ENCODE data around the gene CDS2. TPM values are rescaled to one million over a fixed set of nuclear protein-coding genes. Genes with fewer than 3 reads are reported as not detected.

The CDS2 gene
- total RNA-seq, 1 experiment from 2014 or later: 37.5 TPM

- Histone ChIP-seq H3K9me2 (ENCODE audit: insufficient read depth) (no peaks in the 10 kb centered on the region), H3K36me3 (ENCODE audit: control insufficient read depth in 1 of 2, insufficient read depth in 2 of 2, low read length in 2 of 2) (peaks cover 2 to 4% of the 10 kb centered on the region in 2 experiments; a peak in 3 of 4 replicates), H3K4me2 (ENCODE audit: low read length) (no peak overlapping the region), H3K4me1 (ENCODE audit: control insufficient read depth in 1 of 2, insufficient read depth in 2 of 2, low read length in 2 of 2) (peaks cover 0 to 5% of the 10 kb centered on the region in 2 experiments; a peak in 1 of 4 replicates), H3K27ac (ENCODE audit: low read depth, low read length) (no peak overlapping the region), H3K27me3 (ENCODE audit: insufficient read depth, low read length) (no peaks in the 10 kb centered on the region), H3K9ac (ENCODE audit: low read length) (no peak overlapping the region), H2AFZ (ENCODE audit: low read depth, low read length, poor library complexity, severe bottlenecking) (no peak overlapping the region), H3K79me2 (ENCODE audit: insufficient read depth, low read length) (no peaks in the 10 kb centered on the region), H4K20me1 (ENCODE audit: insufficient read depth) (no peaks in the 10 kb centered on the region), H3K4me3 (replicated peaks in 1 of 2; ENCODE audit: low read depth in 1 of 2, low read length in 2 of 2) (no peak overlapping the region), H3K9me3 (ENCODE audit: control insufficient read depth in 1 of 2, insufficient read depth in 1 of 2, low read depth in 1 of 2, low read length in 2 of 2) (no peaks in the 10 kb centered on the region)
- TF ChIP-seq EZH2 (IDR thresholded peaks at IDR 0.05): no peak
- no peak for ATAC-seq
- DNase-seq (ENCODE audit: low read depth, low spot score): no peak
- ChIA-PET CTCF (interaction anchor here (1.4 kb wide), 1 partner anchor 11 kb away, joined by 3 read pairs; no protein-coding TSS in a partner anchor), POLR2A (no interaction called here), RAD21 (ENCODE audit: low non-redundant PET in 1 of 2, low total read pairs in 2 of 2, uncharacterized antibody in 2 of 2, unreplicated experiment in 2 of 2) (no interaction called here)
- intact Hi-C loops (cut with micrococcal nuclease): no loop called here
- BruUV-seq (replicated peaks): no TSS peak
Measured at GRCh38 chr20:5181492-5181891, 54.7 kb downstream of the CDS2 start.

GRCh38 chr20:5181958-5182357 is 55.1 kb downstream of the CDS2 start:
- no peak overlapping the region for H3K4me3 ChIP-seq (replicated peaks in 1 of 2; ENCODE audit: low read depth in 1 of 2, low read length in 2 of 2)
- ChIA-PET RAD21 (ENCODE audit: low non-redundant PET in 1 of 2, low total read pairs in 2 of 2, uncharacterized antibody in 2 of 2, unreplicated experiment in 2 of 2) (no interaction called here), POLR2A (no interaction called here), CTCF (interaction anchor here (1.4 kb wide), 1 partner anchor 11 kb away, joined by 3 read pairs; no protein-coding TSS in a partner anchor)
- H3K36me3 ChIP-seq (ENCODE audit: control insufficient read depth in 1 of 2, insufficient read depth in 2 of 2, low read length in 2 of 2): peaks cover 2 to 4% of the 10 kb centered on the region in 2 experiments; a peak in 3 of 4 replicates
- no peak overlapping the region for H3K4me2 ChIP-seq (ENCODE audit: low read length)
- no peak overlapping the region for H3K9ac ChIP-seq (ENCODE audit: low read length)
- no peaks in the 10 kb centered on the region for H3K79me2 ChIP-seq (ENCODE audit: insufficient read depth, low read length)
- intact Hi-C loops (cut with micrococcal nuclease): no loop called here
- ATAC-seq: no peak
- H3K27me3 ChIP-seq (ENCODE audit: insufficient read depth, low read length): no peaks in the 10 kb centered on the region
- no peaks in the 10 kb centered on the region for H3K9me2 ChIP-seq (ENCODE audit: insufficient read depth)
- no peak for DNase-seq (ENCODE audit: low read depth, low spot score)
- H4K20me1 ChIP-seq (ENCODE audit: insufficient read depth): no peaks in the 10 kb centered on the region
- H2AFZ ChIP-seq (ENCODE audit: low read depth, low read length, poor library complexity, severe bottlenecking): no peak overlapping the region
- no peaks in the 10 kb centered on the region for H3K9me3 ChIP-seq (ENCODE audit: control insufficient read depth in 1 of 2, insufficient read depth in 1 of 2, low read depth in 1 of 2, low read length in 2 of 2)
- peaks cover 0 to 5% of the 10 kb centered on the region in 2 experiments; a peak in 1 of 4 replicates for H3K4me1 ChIP-seq (ENCODE audit: control insufficient read depth in 1 of 2, insufficient read depth in 2 of 2, low read length in 2 of 2)
- H3K27ac ChIP-seq (ENCODE audit: low read depth, low read length): no peak overlapping the region
- no TSS peak for BruUV-seq (replicated peaks)
- TF ChIP-seq RAD21 (IDR thresholded peaks at IDR 0.05; ENCODE audit: low read depth) (no peak), EZH2 (IDR thresholded peaks at IDR 0.05) (no peak), POLR2AphosphoS5 (IDR thresholded peaks at IDR 0.05; ENCODE audit: low read depth, low read length) (no peak), CEBPB (IDR thresholded peaks at IDR 0.05; ENCODE audit: low read depth) (no peak), YY1 (IDR thresholded peaks at IDR 0.05; ENCODE audit: extremely low read depth, insufficient replicate concordance, low read depth, low read length) (no peak), ZBTB33 (IDR thresholded peaks at IDR 0.05; ENCODE audit: extremely low read depth, insufficient replicate concordance, low read length) (no peak)
- TF ChIP-seq, protein P1, sequence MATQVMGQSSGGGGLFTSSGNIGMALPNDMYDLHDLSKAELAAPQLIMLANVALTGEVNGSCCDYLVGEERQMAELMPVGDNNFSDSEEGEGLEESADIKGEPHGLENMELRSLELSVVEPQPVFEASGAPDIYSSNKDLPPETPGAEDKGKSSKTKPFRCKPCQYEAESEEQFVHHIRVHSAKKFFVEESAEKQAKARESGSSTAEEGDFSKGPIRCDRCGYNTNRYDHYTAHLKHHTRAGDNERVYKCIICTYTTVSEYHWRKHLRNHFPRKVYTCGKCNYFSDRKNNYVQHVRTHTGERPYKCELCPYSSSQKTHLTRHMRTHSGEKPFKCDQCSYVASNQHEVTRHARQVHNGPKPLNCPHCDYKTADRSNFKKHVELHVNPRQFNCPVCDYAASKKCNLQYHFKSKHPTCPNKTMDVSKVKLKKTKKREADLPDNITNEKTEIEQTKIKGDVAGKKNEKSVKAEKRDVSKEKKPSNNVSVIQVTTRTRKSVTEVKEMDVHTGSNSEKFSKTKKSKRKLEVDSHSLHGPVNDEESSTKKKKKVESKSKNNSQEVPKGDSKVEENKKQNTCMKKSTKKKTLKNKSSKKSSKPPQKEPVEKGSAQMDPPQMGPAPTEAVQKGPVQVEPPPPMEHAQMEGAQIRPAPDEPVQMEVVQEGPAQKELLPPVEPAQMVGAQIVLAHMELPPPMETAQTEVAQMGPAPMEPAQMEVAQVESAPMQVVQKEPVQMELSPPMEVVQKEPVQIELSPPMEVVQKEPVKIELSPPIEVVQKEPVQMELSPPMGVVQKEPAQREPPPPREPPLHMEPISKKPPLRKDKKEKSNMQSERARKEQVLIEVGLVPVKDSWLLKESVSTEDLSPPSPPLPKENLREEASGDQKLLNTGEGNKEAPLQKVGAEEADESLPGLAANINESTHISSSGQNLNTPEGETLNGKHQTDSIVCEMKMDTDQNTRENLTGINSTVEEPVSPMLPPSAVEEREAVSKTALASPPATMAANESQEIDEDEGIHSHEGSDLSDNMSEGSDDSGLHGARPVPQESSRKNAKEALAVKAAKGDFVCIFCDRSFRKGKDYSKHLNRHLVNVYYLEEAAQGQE (IDR thresholded peaks at IDR 0.05; ENCODE audit: low read depth): no peak
- TF ChIP-seq, protein P2, sequence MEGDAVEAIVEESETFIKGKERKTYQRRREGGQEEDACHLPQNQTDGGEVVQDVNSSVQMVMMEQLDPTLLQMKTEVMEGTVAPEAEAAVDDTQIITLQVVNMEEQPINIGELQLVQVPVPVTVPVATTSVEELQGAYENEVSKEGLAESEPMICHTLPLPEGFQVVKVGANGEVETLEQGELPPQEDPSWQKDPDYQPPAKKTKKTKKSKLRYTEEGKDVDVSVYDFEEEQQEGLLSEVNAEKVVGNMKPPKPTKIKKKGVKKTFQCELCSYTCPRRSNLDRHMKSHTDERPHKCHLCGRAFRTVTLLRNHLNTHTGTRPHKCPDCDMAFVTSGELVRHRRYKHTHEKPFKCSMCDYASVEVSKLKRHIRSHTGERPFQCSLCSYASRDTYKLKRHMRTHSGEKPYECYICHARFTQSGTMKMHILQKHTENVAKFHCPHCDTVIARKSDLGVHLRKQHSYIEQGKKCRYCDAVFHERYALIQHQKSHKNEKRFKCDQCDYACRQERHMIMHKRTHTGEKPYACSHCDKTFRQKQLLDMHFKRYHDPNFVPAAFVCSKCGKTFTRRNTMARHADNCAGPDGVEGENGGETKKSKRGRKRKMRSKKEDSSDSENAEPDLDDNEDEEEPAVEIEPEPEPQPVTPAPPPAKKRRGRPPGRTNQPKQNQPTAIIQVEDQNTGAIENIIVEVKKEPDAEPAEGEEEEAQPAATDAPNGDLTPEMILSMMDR (IDR thresholded peaks at IDR 0.05 in 2 of 3, conservative IDR thresholded peaks at IDR 0.05 in 1 of 3; ENCODE audit: borderline replicate concordance in 1 of 3, insufficient read depth in 1 of 3, low read depth in 2 of 3, low read length in 2 of 3): no peak
- TF ChIP-seq, protein P3, sequence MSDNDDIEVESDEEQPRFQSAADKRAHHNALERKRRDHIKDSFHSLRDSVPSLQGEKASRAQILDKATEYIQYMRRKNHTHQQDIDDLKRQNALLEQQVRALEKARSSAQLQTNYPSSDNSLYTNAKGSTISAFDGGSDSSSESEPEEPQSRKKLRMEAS (IDR thresholded peaks at IDR 0.05): no peak
- TF ChIP-seq, protein P4, sequence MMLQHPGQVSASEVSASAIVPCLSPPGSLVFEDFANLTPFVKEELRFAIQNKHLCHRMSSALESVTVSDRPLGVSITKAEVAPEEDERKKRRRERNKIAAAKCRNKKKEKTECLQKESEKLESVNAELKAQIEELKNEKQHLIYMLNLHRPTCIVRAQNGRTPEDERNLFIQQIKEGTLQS (IDR thresholded peaks at IDR 0.05): no peak
